Measurements from ENCODE around the gene ZDHHC7. TPM values are rescaled to one million over a fixed set of nuclear protein-coding genes. Genes with fewer than 3 reads are reported as not detected.

ZDHHC7 gene
- total and polyA plus RNA-seq, 11 donors = 12.0 to 66.7 (median 43.9) TPM

- Histone ChIP-seq H3K9me3 (no peaks in the 10 kb centered on the region), H3K36me3 (no peaks in the 10 kb centered on the region), H3K27ac (no peak overlapping the region), H3K4me3 (no peak overlapping the region), H3K27me3 (no peaks in the 10 kb centered on the region), H3K4me1 (peaks cover 0 to 21% (median 14%) of the 10 kb centered on the region in 12 donors)
- WGBS, 4 donors = 69 to 83% (median 76%) methylated on average over 10 of the region's 10 CpGs
- intact Hi-C loops (cut with DNase I) = no loop called here
- ATAC-seq (no peak), DNase-seq (no peak)
- TF ChIP-seq POLR2A (IDR thresholded peaks at IDR 0.05) = no peak
- TF ChIP-seq, protein P1, sequence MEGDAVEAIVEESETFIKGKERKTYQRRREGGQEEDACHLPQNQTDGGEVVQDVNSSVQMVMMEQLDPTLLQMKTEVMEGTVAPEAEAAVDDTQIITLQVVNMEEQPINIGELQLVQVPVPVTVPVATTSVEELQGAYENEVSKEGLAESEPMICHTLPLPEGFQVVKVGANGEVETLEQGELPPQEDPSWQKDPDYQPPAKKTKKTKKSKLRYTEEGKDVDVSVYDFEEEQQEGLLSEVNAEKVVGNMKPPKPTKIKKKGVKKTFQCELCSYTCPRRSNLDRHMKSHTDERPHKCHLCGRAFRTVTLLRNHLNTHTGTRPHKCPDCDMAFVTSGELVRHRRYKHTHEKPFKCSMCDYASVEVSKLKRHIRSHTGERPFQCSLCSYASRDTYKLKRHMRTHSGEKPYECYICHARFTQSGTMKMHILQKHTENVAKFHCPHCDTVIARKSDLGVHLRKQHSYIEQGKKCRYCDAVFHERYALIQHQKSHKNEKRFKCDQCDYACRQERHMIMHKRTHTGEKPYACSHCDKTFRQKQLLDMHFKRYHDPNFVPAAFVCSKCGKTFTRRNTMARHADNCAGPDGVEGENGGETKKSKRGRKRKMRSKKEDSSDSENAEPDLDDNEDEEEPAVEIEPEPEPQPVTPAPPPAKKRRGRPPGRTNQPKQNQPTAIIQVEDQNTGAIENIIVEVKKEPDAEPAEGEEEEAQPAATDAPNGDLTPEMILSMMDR (IDR thresholded peaks at IDR 0.05) = no peak
These were observed 62.3 kb downstream of the ZDHHC7 start for GRCh38 chr16:84948851-84949610.

GRCh38 chr16:84947996-84948850, 63.1 kb downstream of the ZDHHC7 start:
- Histone ChIP-seq H3K36me3 (no peaks in the 10 kb centered on the region), H3K4me1 (peaks cover 0 to 14% (median 11%) of the 10 kb centered on the region in 12 donors), H3K27ac (no peak overlapping the region), H3K27me3 (no peaks in the 10 kb centered on the region), H3K9me3 (no peaks in the 10 kb centered on the region), H3K4me3 (no peak overlapping the region)
- TF ChIP-seq, protein P1 (IDR thresholded peaks at IDR 0.05) = no peak
- no peak for TF ChIP-seq POLR2A (IDR thresholded peaks at IDR 0.05)
- no peak for ATAC-seq
- DNase-seq = no peak
- 83 to 90% (median 86%) methylated on average over 14 to 27 of the region's 27 CpGs for WGBS, 4 donors
- intact Hi-C loops (cut with DNase I) = no loop called here

- TF ChIP-seq, protein P1 (IDR thresholded peaks at IDR 0.05) = no peak
- TF ChIP-seq POLR2A (IDR thresholded peaks at IDR 0.05) = no peak
- intact Hi-C loops (cut with DNase I) = no loop called here
- WGBS, 4 donors = 63 to 71% (median 68%) methylated on average over 9 of the region's 9 CpGs
These were observed 64.3 kb downstream of the ZDHHC7 start for GRCh38 chr16:84947022-84947421.

GRCh38 chr16:84943620-84944019, 67.7 kb downstream of the ZDHHC7 start:
- Histone ChIP-seq H3K27me3 (peaks cover 0 to 3% (median 0%) of the 10 kb centered on the region in 9 donors), H3K36me3 (no peaks in the 10 kb centered on the region), H3K9me3 (no peaks in the 10 kb centered on the region), H3K27ac (no peak overlapping the region), H3K4me1 (no peaks in the 10 kb centered on the region), H3K4me3 (no peak overlapping the region)
- no peak for TF ChIP-seq POLR2A (IDR thresholded peaks at IDR 0.05)
- TF ChIP-seq, protein P1 (IDR thresholded peaks at IDR 0.05) = no peak
- ATAC-seq (no peak), DNase-seq (no peak)
- intact Hi-C loops (cut with DNase I) = no loop called here
- WGBS, 4 donors = 76 to 85% (median 78%) methylated on average over 4 of the region's 4 CpGs

More at GRCh38 chr16:84947022-84947421, 64.3 kb downstream of the ZDHHC7 start:
- H3K4me1 ChIP-seq = peaks cover 0 to 2% (median 0%) of the 10 kb centered on the region in 12 donors
- no peaks in the 10 kb centered on the region for H3K36me3 ChIP-seq
- no peak overlapping the region for H3K4me3 ChIP-seq
- ATAC-seq (peak in 1 of 4 donors; percentile 33), DNase-seq (no peak)
- no peaks in the 10 kb centered on the region for H3K27me3 ChIP-seq
- no peak overlapping the region for H3K27ac ChIP-seq
- H3K9me3 ChIP-seq = no peaks in the 10 kb centered on the region

Measured in heart left ventricle (tissue), 16 donors.